Nephron (organoid): ENCODE measurements around the gene CPNE2.

Source experiments
- H3K27ac Mint-ChIP-seq, 3 experiments: 2 replicates each; pipeline ENCODE4 v1.8.0; 2020; ENCODE audit warnings: mixed read lengths in 3 of 3, mild to moderate bottlenecking in 2 of 3, moderate library complexity in 1 of 3
- H3K27me3 Mint-ChIP-seq: 2 replicates; pipeline ENCODE4 v1.8.0; 2021; ENCODE audit warnings: low read depth, mild to moderate bottlenecking, moderate library complexity, mixed read lengths
- H3K36me3 Mint-ChIP-seq: 2 replicates; pipeline ENCODE4 v1.8.0; 2020; ENCODE audit warnings: low read depth, mixed read lengths
- H3K4me1 Mint-ChIP-seq: 2 replicates; pipeline ENCODE4 v1.8.0; 2020; ENCODE audit warnings: mixed read lengths
- H3K4me3 Mint-ChIP-seq, 3 experiments: 2 replicates each; pipeline ENCODE4 v1.8.0; 2020; ENCODE audit warnings: mild to moderate bottlenecking in 3 of 3, mixed read lengths in 3 of 3, moderate library complexity in 2 of 3
- H3K9me3 Mint-ChIP-seq: 2 replicates; pipeline ENCODE4 v1.8.0; 2020; ENCODE audit warnings: mixed read lengths
- CTCF ChIP-seq, 3 experiments: fragments of 200-600 bp; sonication (generic); IDR thresholded peaks; one replicate each; pipeline ENCODE4 v1.5.0; 2021; ENCODE audit warnings: antibody characterized with exemption in 3 of 3; ENCODE audit not compliant: unreplicated experiment in 3 of 3

CPNE2 gene

GRCh38 chr16:57071831-57072582 is 20.4 kb upstream of the CPNE2 start:
- Mint-ChIP-seq H3K27ac (peak overlapping the region in 1 of 3 experiments; percentile 13), H3K4me3 (no peak overlapping the region), H3K36me3 (no peaks in the 10 kb centered on the region), H3K27me3 (peaks cover 26% of the 10 kb centered on the region), H3K9me3 (no peaks in the 10 kb centered on the region), H3K4me1 (peaks cover 10% of the 10 kb centered on the region)
- TF ChIP-seq CTCF (IDR thresholded peaks at IDR 0.05; ENCODE audit: unreplicated experiment in 3 of 3), result no peak

GRCh38 chr16:57072616-57073275 is 19.6 kb upstream of the CPNE2 start:
- Mint-ChIP-seq H3K9me3 (no peaks in the 10 kb centered on the region), H3K27me3 (peaks cover 22% of the 10 kb centered on the region), H3K36me3 (no peaks in the 10 kb centered on the region), H3K4me3 (no peak overlapping the region), H3K4me1 (peaks cover 10% of the 10 kb centered on the region), H3K27ac (no peak overlapping the region)
- no peak for TF ChIP-seq CTCF (IDR thresholded peaks at IDR 0.05; ENCODE audit: unreplicated experiment in 3 of 3)

GRCh38 chr16:57077714-57078113 is 14.7 kb upstream of the CPNE2 start:
- no peaks in the 10 kb centered on the region for H3K36me3 Mint-ChIP-seq
- H3K4me1 Mint-ChIP-seq, result peaks cover 3% of the 10 kb centered on the region
- H3K27me3 Mint-ChIP-seq, result peaks cover 13% of the 10 kb centered on the region
- no peak for TF ChIP-seq CTCF (IDR thresholded peaks at IDR 0.05; ENCODE audit: unreplicated experiment in 3 of 3)
- H3K27ac Mint-ChIP-seq, result no peak overlapping the region
- no peaks in the 10 kb centered on the region for H3K9me3 Mint-ChIP-seq
- H3K4me3 Mint-ChIP-seq, result no peak overlapping the region

DNA sequence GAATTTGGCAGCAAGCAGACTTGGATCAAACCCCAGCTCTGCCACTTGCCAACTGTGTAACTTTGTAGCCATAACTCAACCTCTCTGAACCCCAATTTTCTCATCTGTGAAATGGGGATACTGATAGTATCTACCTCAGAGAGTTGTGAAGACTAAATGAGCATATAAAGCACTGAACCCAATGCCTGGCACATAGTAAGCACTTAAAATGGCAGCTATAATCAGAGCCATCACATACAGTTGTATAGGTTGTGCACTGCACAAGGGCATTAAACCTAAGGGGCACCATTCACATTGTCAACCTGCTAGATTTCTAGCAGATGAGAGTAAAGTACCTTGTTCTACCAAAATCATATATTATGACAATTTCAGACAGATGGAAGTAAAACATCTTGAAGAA is 10.6 kb upstream of the CPNE2 start:
- no peak overlapping the region for H3K27ac Mint-ChIP-seq
- peaks cover 15% of the 10 kb centered on the region for H3K27me3 Mint-ChIP-seq
- no peak for TF ChIP-seq CTCF (IDR thresholded peaks at IDR 0.05; ENCODE audit: unreplicated experiment in 3 of 3)
- H3K4me1 Mint-ChIP-seq, result no peaks in the 10 kb centered on the region
- no peak overlapping the region for H3K4me3 Mint-ChIP-seq
- no peaks in the 10 kb centered on the region for H3K9me3 Mint-ChIP-seq
- no peaks in the 10 kb centered on the region for H3K36me3 Mint-ChIP-seq

- TF ChIP-seq CTCF (IDR thresholded peaks at IDR 0.05; ENCODE audit: unreplicated experiment in 3 of 3), result no peak
- H3K4me1 Mint-ChIP-seq, result no peaks in the 10 kb centered on the region
- no peaks in the 10 kb centered on the region for H3K9me3 Mint-ChIP-seq
- no peaks in the 10 kb centered on the region for H3K36me3 Mint-ChIP-seq
- H3K4me3 Mint-ChIP-seq, result no peak overlapping the region
- peaks cover 19% of the 10 kb centered on the region for H3K27me3 Mint-ChIP-seq
- no peak overlapping the region for H3K27ac Mint-ChIP-seq
These were observed 9.7 kb upstream of the CPNE2 start for GRCh38 chr16:57082664-57083063.
